Dermis blood vessel endothelial cell (primary cell): ENCODE results near the gene NSD1. TPM values are rescaled to one million over a fixed set of nuclear protein-coding genes. Genes with fewer than 3 reads are reported as not detected.
"Not testable (repeated sequence)": the region's sequence is repeated elsewhere in the genome, so short reads cannot be mapped to it uniquely, and the experiment has no call there.

Source experiments
- DNase-seq: peaks from one replicate; pipeline ENCODE4 v3.0.0; 2010
- total RNA-seq: library from RNA; depleted of rRNA; stranded (reverse); fragments of >200 nt; gene quantifications from 2 replicates; pipeline ENCODE4 v1.2.3, GENCODE V29; 2014

NSD1 gene
- total RNA-seq, 1 donor from 2014 or later, result 48.7 TPM

- DNase-seq, result peak; percentile 57
Observed at GRCh38 chr5:177128551-177128981, 5.0 kb upstream of the NSD1 start.

- peak; percentile 66 for DNase-seq
Observed at GRCh38 chr5:177130211-177131018, 3.2 kb upstream of the NSD1 start.

GRCh38 chr5:177131019-177131320 lies 2.6 kb upstream of the NSD1 start:
- DNase-seq, result no peak

- DNase-seq, result no peak
Observed at GRCh38 chr5:177131352-177132135, 2.0 kb upstream of the NSD1 start.

- DNase-seq, result peak; percentile 34
Observed at GRCh38 chr5:177132136-177133095, 1.2 kb upstream of the NSD1 start.

GRCh38 chr5:177133853-177134696 lies 502 bp downstream of the NSD1 start:
- peak; percentile 62 for DNase-seq

- no peak for DNase-seq
Observed at GRCh38 chr5:177134697-177135225, 1.2 kb downstream of the NSD1 start.

GRCh38 chr5:177140312-177140711 lies 6.7 kb downstream of the NSD1 start:
- DNase-seq, result no peak

- DNase-seq, result no peak
Observed at GRCh38 chr5:177141496-177141895, 7.9 kb downstream of the NSD1 start.

- DNase-seq, result no peak
Observed at GRCh38 chr5:177142098-177142611, 8.6 kb downstream of the NSD1 start.

GRCh38 chr5:177142778-177143177 lies 9.2 kb downstream of the NSD1 start:
- no peak for DNase-seq

- no peak for DNase-seq
Observed at GRCh38 chr5:177146891-177147638, 13.5 kb downstream of the NSD1 start.

GRCh38 chr5:177150061-177150460 lies 16.5 kb downstream of the NSD1 start:
- DNase-seq, result not testable (repeated sequence)

GRCh38 chr5:177154003-177154643 lies 20.6 kb downstream of the NSD1 start:
- no peak for DNase-seq

- no peak for DNase-seq
Observed at GRCh38 chr5:177162379-177162778, 28.8 kb downstream of the NSD1 start.

GRCh38 chr5:177163500-177163899 lies 29.9 kb downstream of the NSD1 start:
- no peak for DNase-seq

- no peak for DNase-seq
Observed at GRCh38 chr5:177169271-177169670, 35.7 kb downstream of the NSD1 start.

GRCh38 chr5:177171961-177172360 lies 38.4 kb downstream of the NSD1 start:
- no peak for DNase-seq

GRCh38 chr5:177175336-177175735 lies 41.8 kb downstream of the NSD1 start:
- DNase-seq, result no peak

GRCh38 chr5:177176175-177176711 lies 42.7 kb downstream of the NSD1 start:
- no peak for DNase-seq
